Bone marrow (tissue), 2 donors: ENCODE results near the gene ELK4.

Source experiments
- DNase-seq, 2 donors: peaks; one replicate each; lab custom pipeline; 2025; lab: John Stamatoyannopoulos, UW

ELK4 gene

GRCh38 chr1:205595861-205596260 is 36.0 kb downstream of the ELK4 start:
- no peak for DNase-seq

- DNase-seq, result no peak
Measured at GRCh38 chr1:205595435-205595834, 36.4 kb downstream of the ELK4 start.

GRCh38 chr1:205594846-205595245 is 37.0 kb downstream of the ELK4 start:
- DNase-seq, result no peak

- no peak for DNase-seq
Measured at GRCh38 chr1:205593967-205594366, 37.8 kb downstream of the ELK4 start.

- DNase-seq, result peak in 1 of 2 donors; percentile 12
Measured at GRCh38 chr1:205593532-205593931, 38.3 kb downstream of the ELK4 start.

- DNase-seq, result no peak
Measured at GRCh38 chr1:205592443-205593003, 39.3 kb downstream of the ELK4 start.

GRCh38 chr1:205591522-205592351 is 40.1 kb downstream of the ELK4 start:
- DNase-seq, result peak; percentile 70 to 78

GRCh38 chr1:205590777-205591513 is 40.9 kb downstream of the ELK4 start:
- no peak for DNase-seq

- no peak for DNase-seq
Measured at GRCh38 chr1:205590457-205590768, 41.4 kb downstream of the ELK4 start.

- DNase-seq, result no peak
Measured at GRCh38 chr1:205589618-205590456, 42.0 kb downstream of the ELK4 start.

GRCh38 chr1:205589046-205589445 is 42.8 kb downstream of the ELK4 start:
- DNase-seq, result no peak

- peak in 1 of 2 donors; percentile 63 for DNase-seq
Measured at GRCh38 chr1:205588636-205589035, 43.2 kb downstream of the ELK4 start.

GRCh38 chr1:205587581-205587980 is 44.2 kb downstream of the ELK4 start:
- DNase-seq, result no peak

GRCh38 chr1:205585835-205586785 is 45.7 kb downstream of the ELK4 start:
- no peak for DNase-seq

GRCh38 chr1:205585169-205585834 is 46.5 kb downstream of the ELK4 start:
- no peak for DNase-seq

GRCh38 chr1:205584732-205585131 is 47.1 kb downstream of the ELK4 start:
- DNase-seq, result no peak

- DNase-seq, result no peak
Measured at GRCh38 chr1:205583461-205584130, 48.2 kb downstream of the ELK4 start.

- peak in 1 of 2 donors; percentile 10 for DNase-seq
Measured at GRCh38 chr1:205582471-205583291, 49.1 kb downstream of the ELK4 start.

- DNase-seq, result no peak
Measured at GRCh38 chr1:205582046-205582445, 49.8 kb downstream of the ELK4 start.
